Left colon (tissue), 2 donors: ENCODE measurements around the gene GDI2. TPM values are rescaled to one million over a fixed set of nuclear protein-coding genes. Genes with fewer than 3 reads are reported as not detected.

ENCODE experiments used
- ATAC-seq: fragments of 200-7000 bp; cut with Tn5 transposase; one replicate; pipeline ENCODE4 v1.9.1; 2020; ENCODE audit warnings: mild to moderate bottlenecking, moderate library complexity
- DNase-seq, 2 donors: peaks; one replicate each; pipeline ENCODE4 v3.0.0-alpha.2; 2020
- intact Hi-C, 2 donors: fragments of 100-400 bp; cut with DNase I in 1 of 2; cut with micrococcal nuclease in 1 of 2; formaldehyde crosslinking; loops; one replicate each; pipeline versions ENCODE4 v1.11.2 to v1.14.0; 2022; cut with DNase I, micrococcal nuclease
- total RNA-seq, 2 donors: library from RNA; stranded (reverse); fragmentation: NEBNext Ultra II Directional; extraction: Animal tissue kit (Norgen Biotek cat#: 25700); gene quantifications; one replicate each; pipeline ENCODE4 v1.2.1, GENCODE V29; 2021
- donor health status: DM: no; HTN: no; CAD: no.
- donor health status: DM: yes; HTN: yes; CAD: no.

GDI2 gene
- total RNA-seq, 2 donors from 2014 or later = 211 to 218 TPM

- DNase-seq (no peak), ATAC-seq (no peak)
- intact Hi-C loops = no loop called here
Measured at GRCh38 chr10:5760515-5760914, 52.7 kb downstream of the GDI2 start.

DNA sequence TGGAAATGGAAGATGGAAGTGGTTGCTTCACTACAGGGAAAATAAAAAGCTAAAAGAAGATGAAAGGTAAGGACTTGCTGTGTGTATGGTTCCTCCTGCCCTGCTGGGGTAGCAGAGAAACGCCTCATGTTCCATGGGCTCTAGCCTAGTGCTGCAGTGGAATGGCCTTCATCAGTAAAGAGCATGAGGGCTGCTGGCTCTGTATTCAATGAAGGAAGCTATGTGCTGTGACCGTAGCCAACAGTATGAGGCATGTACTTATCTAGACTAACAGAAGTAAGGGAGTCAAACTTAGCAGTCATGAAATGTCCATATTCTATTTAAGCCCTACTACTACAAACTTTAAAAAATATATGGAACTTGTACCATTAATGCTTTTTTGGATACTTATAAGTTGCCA lies 54.3 kb downstream of the GDI2 start:
- ATAC-seq = no peak
- intact Hi-C loops = no loop called here
- DNase-seq = no peak

DNA sequence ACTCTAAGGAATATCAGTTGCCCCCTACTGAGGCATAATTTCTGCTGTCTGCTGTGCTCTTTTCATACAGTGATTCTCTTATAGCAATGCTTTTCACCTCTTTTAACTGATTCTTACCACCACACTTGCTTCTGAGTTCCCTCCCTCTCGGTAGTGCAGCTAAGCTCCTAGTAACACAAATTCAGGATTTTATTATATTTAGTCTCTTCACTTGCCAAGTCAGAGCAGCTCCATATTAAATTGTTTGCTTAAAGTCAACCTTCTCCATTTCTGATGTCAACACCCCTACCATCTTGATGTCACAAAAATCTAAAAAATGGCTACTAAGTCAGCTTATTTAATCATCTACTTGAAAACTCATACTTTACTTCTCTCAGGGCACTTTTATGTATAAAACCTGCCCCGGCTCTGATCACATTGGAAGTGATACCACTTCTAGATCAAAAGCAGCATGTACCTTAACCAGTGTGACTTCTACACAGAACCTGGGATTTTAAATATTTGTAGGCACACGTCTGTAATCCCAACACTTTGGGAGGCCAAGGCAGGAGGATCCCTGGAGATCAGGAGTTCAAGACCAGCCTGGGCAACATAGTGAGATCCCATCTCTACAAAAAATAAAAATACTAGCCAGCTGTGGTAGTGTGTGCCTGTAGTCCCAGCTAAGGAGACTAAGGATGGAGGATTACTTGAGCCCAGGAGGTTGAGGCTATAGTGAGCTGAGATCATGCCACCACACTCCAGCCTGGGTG lies 55.3 kb downstream of the GDI2 start:
- no peak for DNase-seq
- intact Hi-C loops = no loop called here
- no peak for ATAC-seq

DNA sequence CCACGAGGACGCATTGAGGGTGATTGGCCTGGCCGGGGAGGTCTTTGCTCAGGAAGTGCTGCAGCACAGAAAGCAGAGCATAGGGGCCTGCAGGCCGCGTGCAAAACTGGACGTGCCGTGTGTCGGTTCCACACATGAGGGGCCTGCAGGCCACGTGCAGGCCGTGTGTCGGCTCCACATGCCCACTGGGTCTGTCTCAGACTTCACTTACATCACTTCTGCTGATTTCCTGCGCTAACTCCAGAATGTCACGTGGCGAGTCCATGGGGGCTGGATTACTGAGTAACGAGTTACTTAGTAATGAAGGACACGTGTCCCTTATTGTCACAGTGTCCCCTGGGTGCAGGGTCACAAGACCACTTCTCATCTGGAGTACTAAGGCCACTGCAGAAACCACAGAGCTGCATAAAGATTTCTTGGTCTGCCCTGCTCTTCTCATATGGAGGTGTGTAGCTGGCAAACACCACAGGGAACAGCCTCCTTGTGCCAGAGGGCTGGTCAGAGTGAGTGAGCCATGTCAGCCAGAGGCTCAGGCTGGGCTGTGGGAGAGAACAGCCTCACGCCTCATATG lies 60.8 kb downstream of the GDI2 start:
- intact Hi-C loops = no loop called here
- no peak for DNase-seq
- ATAC-seq = no peak

DNA sequence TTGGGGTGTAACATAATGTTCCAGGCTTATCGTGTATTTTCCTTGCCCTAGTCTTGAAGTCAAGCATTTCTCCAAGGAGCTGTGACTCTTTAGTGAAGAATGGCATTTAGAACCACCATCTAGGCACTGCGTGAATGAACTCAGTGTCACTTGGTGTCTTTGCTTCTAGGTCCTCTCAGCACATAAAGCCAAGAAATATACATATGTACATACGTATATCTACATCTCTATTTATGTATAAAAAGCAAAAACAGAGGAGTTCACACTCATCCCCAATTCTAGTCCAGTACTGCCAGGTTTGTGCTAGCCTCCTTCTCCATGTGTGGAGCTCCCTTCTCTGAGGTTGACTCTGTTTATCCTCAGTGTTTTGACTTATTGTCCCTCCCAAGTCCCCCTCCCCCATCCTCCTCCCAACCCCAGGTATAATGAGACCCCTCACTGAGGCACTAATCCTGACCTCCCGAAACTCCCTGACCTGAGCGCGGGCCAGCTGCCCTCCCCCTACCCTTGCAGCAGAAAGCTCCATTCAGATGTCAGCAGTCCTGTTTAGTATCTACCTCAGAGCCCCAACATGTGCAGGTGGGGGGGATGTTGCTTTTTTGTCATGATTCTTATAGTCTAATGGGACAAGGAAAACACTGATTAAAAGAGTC lies 61.5 kb downstream of the GDI2 start:
- DNase-seq = no peak
- intact Hi-C loops = no loop called here
- no peak for ATAC-seq

DNA sequence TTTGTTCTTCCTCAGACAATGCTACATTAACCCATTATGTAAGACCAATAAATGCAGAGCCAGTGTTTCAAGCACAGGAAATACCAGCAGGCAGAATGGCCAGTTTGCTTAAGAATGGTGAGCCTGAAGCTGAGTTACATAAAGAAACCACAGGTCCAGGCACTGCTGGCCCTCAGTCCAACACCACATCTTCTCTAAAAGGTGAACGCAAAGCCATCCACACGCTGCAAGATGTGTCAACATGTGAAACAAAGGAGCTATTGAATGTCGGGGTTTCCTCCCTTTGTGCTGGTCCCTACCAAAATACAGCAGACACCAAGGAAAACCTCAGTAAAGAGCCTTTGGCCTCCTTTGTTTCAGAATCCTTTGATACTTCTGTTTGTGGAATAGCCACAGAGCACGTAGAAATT lies 64.8 kb downstream of the GDI2 start:
- intact Hi-C loops = no loop called here
- DNase-seq (no peak), ATAC-seq (no peak)

DNA sequence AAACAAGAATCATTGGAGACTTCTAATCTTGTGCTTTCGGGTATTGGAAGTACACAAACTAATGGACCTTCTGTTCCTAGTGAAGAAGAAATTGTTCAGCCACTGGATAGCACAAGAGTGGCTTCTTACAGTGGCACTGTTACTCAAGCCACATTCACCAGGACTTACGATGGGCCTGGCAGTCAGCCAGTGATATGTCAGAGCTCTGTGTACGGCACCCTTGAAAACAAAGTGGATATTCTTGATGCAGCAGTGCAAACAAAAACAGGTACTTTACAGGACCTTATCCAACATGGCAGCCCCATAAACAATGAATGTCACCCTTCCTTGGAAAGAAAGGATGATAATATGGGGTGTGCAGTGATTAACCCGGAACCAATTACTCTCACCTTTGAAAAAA lies 67.0 kb downstream of the GDI2 start:
- DNase-seq (peak in 1 of 2 donors; percentile 37), ATAC-seq (peak; percentile 23)
- intact Hi-C loops = no loop called here

DNA sequence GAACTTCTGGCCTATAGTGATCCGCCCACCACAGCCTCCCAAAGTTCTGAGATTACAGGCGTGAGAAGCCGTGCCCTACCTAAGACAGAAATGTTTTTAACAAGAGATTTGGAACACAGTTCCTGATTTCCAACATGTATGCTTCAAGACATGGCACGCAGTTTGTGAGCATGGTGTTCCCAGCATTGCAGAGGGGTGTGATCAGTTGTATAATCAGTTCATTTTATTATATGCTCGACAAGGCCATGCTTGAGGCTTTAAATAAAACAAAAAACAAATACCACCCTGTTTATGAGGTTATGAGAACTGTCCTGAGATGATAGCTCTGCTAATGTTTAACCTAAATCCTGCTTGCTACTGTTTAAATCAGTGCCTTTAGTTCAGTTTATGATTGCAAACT lies 68.4 kb downstream of the GDI2 start:
- DNase-seq (peak; percentile 22 to 72), ATAC-seq (peak; percentile 97)

GRCh38 chr10:5743736-5744135 lies 69.5 kb downstream of the GDI2 start:
- intact Hi-C loops = no loop called here
- no peak for ATAC-seq

More for the DNA sequence above, 68.4 kb downstream of the GDI2 start:
- intact Hi-C loops = no loop called here

DNA sequence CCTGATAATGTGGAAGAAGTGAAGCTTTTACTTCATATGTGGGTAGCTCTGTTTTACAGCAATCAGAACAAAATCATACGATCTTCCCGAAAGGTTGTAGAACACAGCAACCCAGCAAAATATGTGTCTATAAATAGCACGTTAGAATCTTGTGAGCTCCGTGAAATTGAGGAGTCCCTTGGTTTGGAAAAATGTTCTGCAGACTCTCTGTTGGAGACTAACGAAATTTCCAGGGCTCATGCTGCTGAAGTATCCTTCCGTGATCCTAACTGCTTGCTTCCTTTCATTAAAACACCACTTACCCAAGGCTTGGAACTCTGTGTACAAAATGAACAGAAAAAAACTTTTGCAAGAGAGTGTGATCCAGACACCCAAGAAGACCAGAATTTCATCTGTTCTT lies 71.1 kb downstream of the GDI2 start:
- DNase-seq = no peak
- intact Hi-C loops = no loop called here
- ATAC-seq = no peak

More at GRCh38 chr10:5743736-5744135, 69.5 kb downstream of the GDI2 start:
- DNase-seq = no peak

DNA sequence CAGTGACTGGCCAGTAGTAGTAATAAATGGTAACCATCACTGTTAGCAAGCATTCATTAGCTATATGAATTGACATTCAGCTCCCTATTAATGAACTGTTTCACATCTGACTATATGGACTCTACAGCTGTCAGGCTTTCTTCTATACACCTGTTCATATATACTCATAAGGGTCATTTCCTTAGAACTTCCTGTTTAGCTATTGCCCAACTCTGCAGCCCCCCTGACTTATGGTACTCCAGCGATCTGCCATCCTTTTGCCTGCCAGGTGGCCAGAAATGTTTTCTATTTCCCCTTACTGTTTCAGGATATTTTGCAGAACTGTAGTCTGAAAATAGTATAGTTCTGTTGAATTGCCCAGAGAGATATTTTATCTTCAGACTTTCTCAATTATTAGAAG lies 72.0 kb downstream of the GDI2 start:
- no peak for ATAC-seq

DNA sequence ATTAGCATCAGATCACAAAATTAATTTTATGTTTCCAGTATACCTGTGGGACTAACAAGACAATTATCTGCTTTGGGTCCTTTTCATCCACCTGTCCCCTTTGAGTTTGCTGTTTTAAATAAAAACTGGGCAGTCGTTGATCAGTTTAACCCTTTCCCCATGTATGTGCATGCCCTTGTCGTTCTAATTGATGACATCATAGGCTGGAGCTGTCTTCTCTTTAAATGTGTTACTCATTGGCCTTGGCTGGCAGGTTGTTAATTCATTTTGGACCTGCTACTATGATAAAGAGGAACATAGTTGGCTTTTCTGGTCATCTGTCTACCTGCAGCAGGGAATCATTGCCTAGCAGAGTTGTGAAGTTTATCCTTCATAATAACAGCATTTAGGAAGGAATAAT lies 74.8 kb downstream of the GDI2 start:
- intact Hi-C loops = no loop called here
- ATAC-seq (no peak), DNase-seq (no peak)

More for the DNA sequence above, 72.0 kb downstream of the GDI2 start:
- intact Hi-C loops = no loop called here
- no peak for DNase-seq

- DNase-seq (no peak), ATAC-seq (no peak)
- intact Hi-C loops = no loop called here
Measured at GRCh38 chr10:5737352-5737751, 75.9 kb downstream of the GDI2 start.

DNA sequence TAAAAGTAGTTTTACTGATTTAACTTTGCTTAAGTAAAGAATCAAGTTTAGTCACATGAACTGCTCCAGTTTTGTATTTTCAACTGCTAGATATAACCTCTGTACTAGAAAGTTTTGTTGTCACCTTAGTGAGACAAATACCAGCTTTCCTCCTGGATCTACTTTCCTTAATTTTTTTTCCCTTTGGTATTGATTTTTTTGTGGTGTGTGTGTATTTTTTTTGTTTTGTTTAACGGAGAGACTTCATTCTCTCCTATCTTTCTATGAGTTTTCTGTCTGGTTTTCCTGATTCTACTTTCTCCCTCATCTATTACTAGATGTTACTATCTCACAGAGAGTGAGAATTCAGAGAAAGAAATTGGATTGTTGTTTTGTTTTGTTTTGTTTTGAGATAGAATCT lies 76.6 kb downstream of the GDI2 start:
- intact Hi-C loops = no loop called here
- DNase-seq = no peak

DNA sequence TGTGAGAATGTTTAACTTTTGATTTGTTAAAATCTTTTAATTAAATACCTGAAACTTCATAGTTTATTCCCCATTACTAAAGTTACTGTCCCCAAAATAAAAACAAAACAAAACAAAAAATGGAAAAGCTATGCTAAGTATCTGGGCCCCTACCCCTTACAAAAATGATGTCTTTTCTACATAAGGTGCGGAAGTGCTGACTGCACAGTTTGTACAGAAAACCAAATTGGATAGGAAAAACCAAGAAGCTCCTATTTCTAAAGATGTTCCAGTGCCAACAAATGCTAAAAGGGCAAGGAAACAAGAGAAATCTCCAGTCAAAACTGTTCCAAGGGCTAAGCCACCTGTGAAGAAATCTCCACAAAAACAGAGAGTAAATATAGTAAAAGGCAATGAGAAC lies 78.1 kb downstream of the GDI2 start:
- DNase-seq = no peak
- intact Hi-C loops = no loop called here
- no peak for ATAC-seq

More for the DNA sequence above, 76.6 kb downstream of the GDI2 start:
- no peak for ATAC-seq

DNA sequence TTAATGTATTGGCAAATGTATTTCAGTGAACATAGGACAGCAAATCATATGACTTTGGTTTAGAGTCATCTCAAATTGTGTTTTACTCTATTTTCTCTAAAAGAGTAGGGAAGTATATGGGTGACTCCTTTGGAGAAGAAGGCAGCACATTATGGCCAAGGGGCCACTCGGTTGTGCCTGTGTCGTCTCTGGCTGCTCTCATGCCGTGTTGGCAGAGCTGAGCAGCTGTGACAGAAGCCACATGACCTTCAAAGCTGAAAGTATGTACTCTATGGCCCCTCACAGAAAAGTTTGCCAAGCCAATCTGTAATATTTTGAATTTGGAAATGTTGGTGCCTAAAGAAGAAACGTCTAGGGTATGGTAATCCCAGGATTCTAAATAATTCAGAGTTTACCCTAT lies 81.1 kb downstream of the GDI2 start:
- no peak for ATAC-seq
- intact Hi-C loops = no loop called here
- DNase-seq = no peak

DNA sequence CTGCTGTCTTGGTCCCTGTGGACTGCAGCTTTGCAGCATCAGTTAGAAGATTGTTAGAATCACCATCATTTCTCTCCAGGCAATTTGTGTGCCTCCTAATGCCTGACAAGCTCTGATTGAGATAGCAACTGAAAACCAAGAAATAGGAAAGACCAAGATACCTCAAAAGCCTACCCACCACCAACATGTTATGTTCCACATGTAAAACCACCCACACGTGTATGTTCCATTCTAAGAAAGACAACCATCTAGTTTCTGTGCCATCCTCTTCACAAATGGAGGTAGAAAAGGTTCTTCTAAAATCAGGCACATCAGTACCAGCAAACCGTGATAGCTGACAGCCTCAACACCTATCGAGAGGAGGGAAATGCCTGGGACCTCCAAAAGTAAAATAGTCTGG lies 81.7 kb downstream of the GDI2 start:
- DNase-seq = no peak
- ATAC-seq = no peak
- intact Hi-C loops = no loop called here

DNA sequence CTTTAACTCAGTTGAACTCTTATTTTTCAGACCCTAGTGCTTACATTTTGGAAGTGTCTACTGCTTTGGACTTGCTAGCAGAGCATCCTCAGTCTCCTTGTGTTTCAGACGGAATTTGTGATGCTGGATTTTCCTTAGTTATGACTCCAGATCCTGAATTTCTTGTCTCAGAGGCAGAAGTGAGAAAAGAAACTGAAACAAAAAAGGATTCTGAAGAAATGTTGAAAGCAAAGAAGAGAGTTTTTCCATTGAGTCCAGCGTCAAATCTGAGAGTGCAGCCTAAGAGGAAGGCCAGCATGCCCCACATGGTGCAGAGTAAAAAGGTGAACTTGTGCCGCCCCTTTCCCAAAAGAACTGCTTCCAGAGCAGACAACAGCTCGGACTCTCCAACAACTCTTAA lies 82.5 kb downstream of the GDI2 start:
- DNase-seq (no peak), ATAC-seq (no peak)
- intact Hi-C loops = no loop called here

GRCh38 chr10:5723692-5724091 lies 89.5 kb downstream of the GDI2 start:
- ATAC-seq (no peak), DNase-seq (no peak)
- intact Hi-C loops = no loop called here

- intact Hi-C loops = no loop called here
Measured at GRCh38 chr10:5720182-5720581, 93.1 kb downstream of the GDI2 start.

More at GRCh38 chr10:5720182-5720581, 93.1 kb downstream of the GDI2 start:
- ATAC-seq = no peak
- DNase-seq = no peak
